Measurements from ENCODE around the gene CCDC60. TPM values are rescaled to one million over a fixed set of nuclear protein-coding genes. Genes with fewer than 3 reads are reported as not detected.

CCDC60 gene
- total and polyA plus RNA-seq, 10 of the 15 experiments (the other 5 are each of a cell fraction or from before 2014, with no cell fraction given) = 0.19 TPM; not detected in 9

DNA sequence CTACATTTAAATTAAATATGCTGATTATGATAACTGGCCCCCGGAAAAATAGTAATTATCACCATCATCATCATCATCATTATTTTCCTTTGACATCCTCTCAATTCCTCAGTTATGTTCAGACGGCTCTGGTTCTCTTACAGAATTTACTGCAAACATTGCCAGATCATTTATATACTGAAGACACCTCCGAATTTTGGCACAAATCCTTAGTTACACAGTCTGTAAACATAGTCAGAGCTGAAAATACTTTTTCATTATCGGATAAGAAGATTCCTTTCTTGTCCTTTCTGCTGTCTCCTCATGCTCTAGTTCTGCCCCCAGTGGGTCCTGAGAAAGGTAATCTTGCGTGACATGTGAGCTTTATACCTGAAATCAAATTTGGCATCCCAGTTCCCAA, 40.3 kb upstream of the CCDC60 start:
- H4K20me1 ChIP-seq (ENCODE audit: control insufficient read depth, insufficient read depth) = 0 out of 2 replicates have a peak, but pooled peaks cover 2% of the 10 kb centered on the region
- intact Hi-C loops (cut with micrococcal nuclease; ENCODE audit: unreplicated experiment) = no loop called here
- ChIA-PET POLR2A (interaction anchor here (0.5 kb wide), 1 partner anchor 964 kb away, joined by 6 read pairs; no protein-coding TSS in a partner anchor), SMC1A (ENCODE audit: uncharacterized antibody, unreplicated experiment) (interaction anchor here (1.2 kb wide), 1 partner anchor 13 kb away, joined by 3 read pairs; no protein-coding TSS in a partner anchor), RAD21 (ENCODE audit: unreplicated experiment) (no interaction called here), CTCF (interaction anchor here (0.9 kb wide), 1 partner anchor 20 kb away, joined by 3 read pairs; no protein-coding TSS in a partner anchor)
- H3K4me2 ChIP-seq (ENCODE audit: control insufficient read depth, insufficient read depth) = no peak overlapping the region
- BruUV-seq (replicated peaks) = no TSS peak
- no peak overlapping the region for H3K9ac ChIP-seq (ENCODE audit: control insufficient read depth, insufficient read depth, low read length)
- H3K79me2 ChIP-seq (ENCODE audit: control insufficient read depth, insufficient read depth, low read length) = no peaks in the 10 kb centered on the region
- ATAC-seq = no peak
- H3K4me1 ChIP-seq (ENCODE audit: control insufficient read depth, insufficient read depth, low read length) = no peaks in the 10 kb centered on the region
- H3K36me3 ChIP-seq (ENCODE audit: control insufficient read depth in 2 of 2, insufficient read depth in 2 of 2, low read length in 1 of 2) = no peaks in the 10 kb centered on the region
- no peak for FAIRE-seq
- H3K27me3 ChIP-seq (replicated peaks in 1 of 2; ENCODE audit: control insufficient read depth in 2 of 2, insufficient read depth in 2 of 2, low read length in 1 of 2) = no peaks in the 10 kb centered on the region; a peak in 1 of 4 replicates
- in situ Hi-C loops (cut with MboI) = no loop called here
- H2AFZ ChIP-seq (ENCODE audit: control insufficient read depth, low read depth, low read length) = no peak overlapping the region
- DNase-seq (ENCODE audit: low read depth, low spot score) = no peak
- 21% methylated on average over 5 of the region's 5 CpGs for WGBS (ENCODE audit: insufficient coverage, insufficient replicate concordance, low lambda C conversion rate, missing lambda C conversion rate)
- no peak overlapping the region for H3K27ac ChIP-seq (ENCODE audit: control insufficient read depth, insufficient read depth)
- H3K9me3 ChIP-seq (replicated peaks; ENCODE audit: control insufficient read depth, insufficient read depth, low read length) = no peaks in the 10 kb centered on the region
- H3K4me3 ChIP-seq = no peak overlapping the region
- no peak for TF ChIP-seq JUNB (IDR thresholded peaks at IDR 0.05)
- TF ChIP-seq, protein P1, sequence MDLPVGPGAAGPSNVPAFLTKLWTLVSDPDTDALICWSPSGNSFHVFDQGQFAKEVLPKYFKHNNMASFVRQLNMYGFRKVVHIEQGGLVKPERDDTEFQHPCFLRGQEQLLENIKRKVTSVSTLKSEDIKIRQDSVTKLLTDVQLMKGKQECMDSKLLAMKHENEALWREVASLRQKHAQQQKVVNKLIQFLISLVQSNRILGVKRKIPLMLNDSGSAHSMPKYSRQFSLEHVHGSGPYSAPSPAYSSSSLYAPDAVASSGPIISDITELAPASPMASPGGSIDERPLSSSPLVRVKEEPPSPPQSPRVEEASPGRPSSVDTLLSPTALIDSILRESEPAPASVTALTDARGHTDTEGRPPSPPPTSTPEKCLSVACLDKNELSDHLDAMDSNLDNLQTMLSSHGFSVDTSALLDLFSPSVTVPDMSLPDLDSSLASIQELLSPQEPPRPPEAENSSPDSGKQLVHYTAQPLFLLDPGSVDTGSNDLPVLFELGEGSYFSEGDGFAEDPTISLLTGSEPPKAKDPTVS (IDR thresholded peaks at IDR 0.05; ENCODE audit: low read depth, low read length) = no peak
- TF ChIP-seq POLR2A (IDR thresholded peaks at IDR 0.05; ENCODE audit: low read depth, low read length) = no peak
- TF ChIP-seq, protein P2, sequence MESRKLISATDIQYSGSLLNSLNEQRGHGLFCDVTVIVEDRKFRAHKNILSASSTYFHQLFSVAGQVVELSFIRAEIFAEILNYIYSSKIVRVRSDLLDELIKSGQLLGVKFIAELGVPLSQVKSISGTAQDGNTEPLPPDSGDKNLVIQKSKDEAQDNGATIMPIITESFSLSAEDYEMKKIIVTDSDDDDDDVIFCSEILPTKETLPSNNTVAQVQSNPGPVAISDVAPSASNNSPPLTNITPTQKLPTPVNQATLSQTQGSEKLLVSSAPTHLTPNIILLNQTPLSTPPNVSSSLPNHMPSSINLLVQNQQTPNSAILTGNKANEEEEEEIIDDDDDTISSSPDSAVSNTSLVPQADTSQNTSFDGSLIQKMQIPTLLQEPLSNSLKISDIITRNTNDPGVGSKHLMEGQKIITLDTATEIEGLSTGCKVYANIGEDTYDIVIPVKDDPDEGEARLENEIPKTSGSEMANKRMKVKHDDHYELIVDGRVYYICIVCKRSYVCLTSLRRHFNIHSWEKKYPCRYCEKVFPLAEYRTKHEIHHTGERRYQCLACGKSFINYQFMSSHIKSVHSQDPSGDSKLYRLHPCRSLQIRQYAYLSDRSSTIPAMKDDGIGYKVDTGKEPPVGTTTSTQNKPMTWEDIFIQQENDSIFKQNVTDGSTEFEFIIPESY (IDR thresholded peaks at IDR 0.05) = no peak
- no peak for TF ChIP-seq TCF7 (IDR thresholded peaks at IDR 0.05; ENCODE audit: borderline replicate concordance)
- TF ChIP-seq SUZ12 (IDR thresholded peaks at IDR 0.05; ENCODE audit: unreplicated experiment) = no peak
- no peak for TF ChIP-seq NFYB (IDR thresholded peaks at IDR 0.05; ENCODE audit: insufficient read depth, low read depth, low read length)
- no peak for TF ChIP-seq TAF1 (IDR thresholded peaks at IDR 0.05; ENCODE audit: borderline replicate concordance, low read depth, low read length)
- TF ChIP-seq MTA2 (IDR thresholded peaks at IDR 0.05; ENCODE audit: low read depth) = no peak
- no peak for TF ChIP-seq ATF7 (IDR thresholded peaks at IDR 0.05; ENCODE audit: low read depth)
- TF ChIP-seq CREM (IDR thresholded peaks at IDR 0.05; ENCODE audit: low read depth) = no peak
- TF ChIP-seq FOXM1 (IDR thresholded peaks at IDR 0.05; ENCODE audit: low read depth, low read length) = no peak
- no peak for TF ChIP-seq CBFB (IDR thresholded peaks at IDR 0.05; ENCODE audit: low read depth)
- TF ChIP-seq, protein P3, sequence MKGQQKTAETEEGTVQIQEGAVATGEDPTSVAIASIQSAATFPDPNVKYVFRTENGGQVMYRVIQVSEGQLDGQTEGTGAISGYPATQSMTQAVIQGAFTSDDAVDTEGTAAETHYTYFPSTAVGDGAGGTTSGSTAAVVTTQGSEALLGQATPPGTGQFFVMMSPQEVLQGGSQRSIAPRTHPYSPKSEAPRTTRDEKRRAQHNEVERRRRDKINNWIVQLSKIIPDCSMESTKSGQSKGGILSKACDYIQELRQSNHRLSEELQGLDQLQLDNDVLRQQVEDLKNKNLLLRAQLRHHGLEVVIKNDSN (IDR thresholded peaks at IDR 0.05; ENCODE audit: borderline replicate concordance, extremely low read length, insufficient read depth, low read depth, low read length) = no peak
- TF ChIP-seq, protein P4, sequence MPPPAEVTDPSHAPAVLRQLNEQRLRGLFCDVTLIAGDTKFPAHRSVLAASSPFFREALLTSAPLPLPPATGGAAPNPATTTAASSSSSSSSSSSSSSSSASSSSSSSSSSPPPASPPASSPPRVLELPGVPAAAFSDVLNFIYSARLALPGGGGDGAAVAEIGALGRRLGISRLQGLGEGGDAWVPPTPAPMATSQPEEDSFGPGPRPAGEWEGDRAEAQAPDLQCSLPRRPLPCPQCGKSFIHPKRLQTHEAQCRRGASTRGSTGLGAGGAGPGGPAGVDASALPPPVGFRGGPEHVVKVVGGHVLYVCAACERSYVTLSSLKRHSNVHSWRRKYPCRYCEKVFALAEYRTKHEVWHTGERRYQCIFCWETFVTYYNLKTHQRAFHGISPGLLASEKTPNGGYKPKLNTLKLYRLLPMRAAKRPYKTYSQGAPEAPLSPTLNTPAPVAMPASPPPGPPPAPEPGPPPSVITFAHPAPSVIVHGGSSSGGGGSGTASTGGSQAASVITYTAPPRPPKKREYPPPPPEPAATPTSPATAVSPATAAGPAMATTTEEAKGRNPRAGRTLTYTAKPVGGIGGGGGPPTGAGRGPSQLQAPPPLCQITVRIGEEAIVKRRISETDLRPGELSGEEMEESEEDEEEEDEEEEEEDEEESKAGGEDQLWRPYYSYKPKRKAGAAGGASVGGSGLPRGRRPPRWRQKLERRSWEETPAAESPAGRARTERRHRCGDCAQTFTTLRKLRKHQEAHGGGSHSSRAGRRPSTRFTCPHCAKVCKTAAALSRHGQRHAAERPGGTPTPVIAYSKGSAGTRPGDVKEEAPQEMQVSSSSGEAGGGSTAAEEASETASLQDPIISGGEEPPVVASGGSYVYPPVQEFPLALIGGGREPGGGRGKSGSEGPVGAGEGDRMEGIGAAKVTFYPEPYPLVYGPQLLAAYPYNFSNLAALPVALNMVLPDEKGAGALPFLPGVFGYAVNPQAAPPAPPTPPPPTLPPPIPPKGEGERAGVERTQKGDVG (CRISPR knock-in tag; IDR thresholded peaks at IDR 0.05) = no peak
- TF ChIP-seq EED (IDR thresholded peaks at IDR 0.05; ENCODE audit: low read depth) = no peak

Measured in GM12878 (cell line).